K562 (cell line): Measurements from ENCODE around the gene CIAO1.

Source experiments
- DEAF1 ChIP-seq: fragments of 450-650 bp; formaldehyde crosslinking; IDR thresholded peaks from 2 replicates; pipeline ENCODE4 v1.4.0; 2020; ENCODE audit warnings: mild to moderate bottlenecking, moderate library complexity
- STAG1 ChIP-seq: sonication (generic); formaldehyde crosslinking; IDR thresholded peaks from 2 replicates; pipeline ENCODE4 v1.5.0; 2020; ENCODE audit warnings: missing genetic modification reagents, borderline replicate concordance

- TF ChIP-seq STAG1 (no peak), DEAF1 (CRISPR knock-in tag) (no peak)
Measured at GRCh38 chr2:96320728-96321622, 55.0 kb downstream of the CIAO1 start.
